K562 (cell line): ENCODE data around the gene NPDC1. TPM values are rescaled to one million over a fixed set of nuclear protein-coding genes. Genes with fewer than 3 reads are reported as not detected.

Source experiments
- BCOR ChIP-seq: fragments of 450-650 bp; IDR thresholded peaks from 2 replicates; pipeline ENCODE4 v1.6.1; 2016
- CREM ChIP-seq: IDR thresholded peaks from 2 replicates; pipeline ENCODE4 v1.6.1; 2014; ENCODE audit warnings: antibody characterized with exemption, low read depth
- DDX20 ChIP-seq: fragments of 450-650 bp; IDR thresholded peaks from 2 replicates; pipeline ENCODE4 v1.6.1; 2016; ENCODE audit warnings: missing genetic modification characterization, low read depth, mild to moderate bottlenecking, missing compliant biosample characterization, moderate library complexity
- LCOR ChIP-seq: sonication (generic); formaldehyde crosslinking; IDR thresholded peaks from 2 replicates; pipeline ENCODE4 v1.8.0; 2022; ENCODE audit warnings: mild to moderate bottlenecking, missing genetic modification reagents
- MYC ChIP-seq, 2 experiments: fragments of 250-450 bp in 1 of 2; sonication (Bioruptor Pico) in 1 of 2; IDR thresholded peaks; 2 replicates each; pipeline versions ENCODE4 v1.5.1 to v1.6.1; 2012 to 2021; ENCODE audit warnings: low read depth in 2 of 2, borderline replicate concordance in 1 of 2, improper control_type of control experiment in 1 of 2, low read length in 1 of 2, mild to moderate bottlenecking in 1 of 2, moderate library complexity in 1 of 2
- RB1 ChIP-seq: fragments of 450-650 bp; IDR thresholded peaks from 2 replicates; pipeline ENCODE4 v1.6.1; 2017; ENCODE audit warnings: low read depth, mild to moderate bottlenecking
- REST ChIP-seq, 2 experiments: fragments of 450-650 bp; formaldehyde crosslinking in 1 of 2; IDR thresholded peaks; 2 replicates each; pipeline versions ENCODE4 v1.4.0 to v1.6.1; 2014 to 2020; ENCODE audit warnings: mild to moderate bottlenecking in 2 of 2, borderline replicate concordance in 1 of 2, low read depth in 1 of 2
- SLC30A9 ChIP-seq: fragments of 250-450 bp; sonication (Bioruptor Pico); IDR thresholded peaks from 2 replicates; pipeline ENCODE4 v1.8.0; 2022; ENCODE audit warnings: mild to moderate bottlenecking, moderate library complexity
- SRF ChIP-seq, 2 experiments: fragments of 250-450, 450-650 bp in 1 of 2; sonication (Bioruptor Pico) in 1 of 2; sonication (generic) in 1 of 2; formaldehyde crosslinking; IDR thresholded peaks; 2 replicates each; pipeline versions ENCODE4 v1.5.0 to v1.5.1; 2020 to 2022; ENCODE audit warnings: mild to moderate bottlenecking in 1 of 2, missing genetic modification reagents in 1 of 2
- TSC22D4 ChIP-seq: fragments of 450-650 bp; IDR thresholded peaks from 2 replicates; pipeline ENCODE4 v1.6.1; 2016; ENCODE audit warnings: missing genetic modification characterization, missing biosample characterization, control low read depth
- YY1 ChIP-seq, 3 experiments: IDR thresholded peaks; 2 replicates each; pipeline ENCODE4 v1.6.1; 2011; ENCODE audit warnings: low read length in 2 of 3, mild to moderate bottlenecking in 2 of 3, moderate library complexity in 2 of 3, borderline replicate concordance in 1 of 3, control low read depth in 1 of 3, low read depth in 1 of 3; ENCODE audit not compliant: insufficient read depth in 3 of 3, insufficient replicate concordance in 2 of 3, control insufficient read depth in 1 of 3, insufficient read length in 1 of 3; ENCODE audit errors: extremely low read depth in 1 of 3
- ZNF316 ChIP-seq: fragments of 450-650 bp; IDR thresholded peaks from 2 replicates; pipeline ENCODE4 v1.6.1; 2016
- polyA plus RNA-seq, 8 experiments: library from polyadenylated mRNA; depleted of rRNA in 4 of 8; stranded (reverse) in 5 of 8; unstranded in 3 of 8; fragments of >200 nt; fragmentation: Nextera tagmentation in 2 of 8; fragmentation: Illumina TruSeq in 1 of 8; extraction: Ambion mirVana in 2 of 8; extraction: Trizol in 1 of 8; gene quantifications; 2 replicates each; pipeline versions ENCODE4 v1.2.1 to v1.2.3, GENCODE V29; 2011 to 2014; ENCODE audit warnings: inconsistent platforms in 1 of 8, missing spikeins in 1 of 8
- total RNA-seq, 7 experiments: library from RNA; depleted of rRNA in 6 of 7; stranded (reverse); fragments of >200 nt in 6 of 7; fragmentation: Illumina TruSeq in 2 of 7; extraction: Trizol in 2 of 7; gene quantifications; 2 replicates each; pipeline versions ENCODE4 v1.2.1 to v1.2.3, GENCODE V29; 2011 to 2021; ENCODE audit warnings: low replicate concordance in 1 of 7
- TF ChIP-seq, protein P1 (sequence below): sonication (generic); formaldehyde crosslinking; IDR thresholded peaks from 2 replicates; pipeline ENCODE4 v1.9.0; 2022; ENCODE audit warnings: mild to moderate bottlenecking, missing genetic modification reagents

NPDC1 gene
- total and polyA plus RNA-seq, 9 of the 15 experiments (the other 6 are each of a cell fraction or from before 2014, with no cell fraction given), result 0.06 to 2.1 (median 0.53) TPM; not detected in 3

- peak; percentile 63; the same call in 1 of the 2 replicates for TF ChIP-seq MYC (IDR thresholded peaks at IDR 0.05; ENCODE audit: low read depth, low read length)
- TF ChIP-seq MYC (CRISPR knock-in tag; IDR thresholded peaks at IDR 0.05; ENCODE audit: borderline replicate concordance, low read depth), result no peak
- peak; percentile 32; the same call in 1 of the 2 replicates for TF ChIP-seq REST (IDR thresholded peaks at IDR 0.05; ENCODE audit: borderline replicate concordance)
- 0 out of 2 replicates have a peak, but pooled peaks have one; percentile 44 for TF ChIP-seq REST (CRISPR knock-in tag; IDR thresholded peaks at IDR 0.05; ENCODE audit: low read depth)
- no peak for TF ChIP-seq BCOR
- TF ChIP-seq ZNF316, result no peak
- TF ChIP-seq, protein P1, sequence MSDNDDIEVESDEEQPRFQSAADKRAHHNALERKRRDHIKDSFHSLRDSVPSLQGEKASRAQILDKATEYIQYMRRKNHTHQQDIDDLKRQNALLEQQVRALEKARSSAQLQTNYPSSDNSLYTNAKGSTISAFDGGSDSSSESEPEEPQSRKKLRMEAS (CRISPR knock-in tag), result peak; percentile 70
- no peak for TF ChIP-seq TSC22D4 (tag)
- TF ChIP-seq LCOR (CRISPR knock-in tag), result peak; percentile 45; the same call in 1 of the 2 replicates
- peak; percentile 12; the same call in 1 of the 2 replicates for TF ChIP-seq RB1
- TF ChIP-seq SLC30A9 (CRISPR knock-in tag), result no peak
- no peak for TF ChIP-seq SRF (CRISPR knock-in tag; IDR thresholded peaks at IDR 0.05)
- peak in 1 of 3 experiments; percentile 32 for TF ChIP-seq YY1 (IDR thresholded peaks at IDR 0.05; ENCODE audit: borderline replicate concordance in 1 of 3, control insufficient read depth in 1 of 3, extremely low read depth in 1 of 3, insufficient read depth in 3 of 3, insufficient read length in 1 of 3, insufficient replicate concordance in 2 of 3, low read depth in 1 of 3, low read length in 2 of 3)
- TF ChIP-seq DDX20, result no peak
- TF ChIP-seq CREM, result peak; percentile 36
Observed at GRCh38 chr9:137067860-137068538, 22.0 kb upstream of the NPDC1 start (continued).
